Esophagus squamous epithelium (tissue), 5 donors: ENCODE results near the gene SAMD5. TPM values are rescaled to one million over a fixed set of nuclear protein-coding genes. Genes with fewer than 3 reads are reported as not detected.
A peak's percentile ranks its signal among the peaks of the same experiment; 100 is the strongest.

Source experiments
- DNase-seq: peaks from one replicate; lab custom pipeline; 2025; lab: John Stamatoyannopoulos, UW
- H3K27ac ChIP-seq, 4 donors: fragments of 200-600 bp; sonication (generic); one replicate each; pipeline ENCODE4 v1.5.1; 2016 to 2019; ENCODE audit warnings: mild to moderate bottlenecking in 1 of 4
- H3K27me3 ChIP-seq, 4 donors: fragments of 200-600 bp; sonication (generic); 1 replicate in 3 of 4; 2 replicates in 1 of 4; pipeline versions ENCODE4 v1.5.1 to v1.6.0; 2017 to 2021; ENCODE audit warnings: antibody characterized with exemption in 1 of 4
- H3K36me3 ChIP-seq, 3 donors: fragments of 200-600 bp; sonication (generic); one replicate each; pipeline ENCODE4 v1.5.1; 2016 to 2019
- H3K4me1 ChIP-seq, 3 donors: fragments of 200-600 bp; sonication (generic); one replicate each; pipeline ENCODE4 v1.5.1; 2017 to 2019
- H3K4me3 ChIP-seq, 4 donors: fragments of 200-600 bp; sonication (generic); 1 replicate in 3 of 4; 2 replicates in 1 of 4; pipeline ENCODE4 v1.5.1; 2016 to 2019; ENCODE audit warnings: mild to moderate bottlenecking in 2 of 4, moderate library complexity in 1 of 4
- H3K9me3 ChIP-seq, 3 donors: fragments of 200-600 bp; sonication (generic); one replicate each; pipeline ENCODE4 v1.5.1; 2016 to 2019
- CTCF ChIP-seq, 6 experiments: fragments of 450-650 bp in 4 of 6; fragments of 200-600 bp in 2 of 6; sonication (generic) in 2 of 6; IDR thresholded peaks; one replicate each; pipeline ENCODE4 v1.5.1; 2016 to 2019; ENCODE audit warnings: antibody characterized with exemption in 6 of 6, mild to moderate bottlenecking in 4 of 6, moderate library complexity in 4 of 6
- POLR2A ChIP-seq, 4 donors: fragments of 450-650 bp; IDR thresholded peaks; one replicate each; pipeline ENCODE4 v1.6.1; 2017; ENCODE audit warnings: antibody characterized with exemption in 4 of 4, mild to moderate bottlenecking in 4 of 4, moderate library complexity in 3 of 4
- WGBS, 2 donors: methylation state at CpG; one replicate each; pipeline ENCODE4 v1.1.5; 2018; 5-methylcytosine and 5-hydroxymethylcytosine counted together
- intact Hi-C: fragments of 100-400 bp; cut with DNase I; formaldehyde crosslinking; loops from one replicate; pipeline ENCODE4 v1.15.0; 2022
- total RNA-seq, 4 donors: library from RNA; depleted of rRNA; stranded (reverse); fragments of >200 nt; gene quantifications; one replicate each; pipeline ENCODE4 v1.1.0, GENCODE V29; 2016
- donor health status: DM: yes; HTN: yes; CAD: no.

Gene SAMD5
- total RNA-seq, 4 donors from 2014 or later, result 6.9 to 16.2 (median 12.7) TPM

GRCh38 chr6:147504848-147505247, 3.6 kb upstream of the SAMD5 start:
- H3K27ac ChIP-seq, result no peak overlapping the region
- intact Hi-C loops, result loop anchor here (5.0 kb wide), 1 partner anchor 662 kb away; no protein-coding TSS in a partner anchor
- peaks cover 0 to 95% (median 0%) of the 10 kb centered on the region in 4 donors for H3K27me3 ChIP-seq
- no peak for DNase-seq
- H3K36me3 ChIP-seq, result no peaks in the 10 kb centered on the region
- peaks cover 5 to 33% (median 12%) of the 10 kb centered on the region in 3 donors for H3K4me1 ChIP-seq
- TF ChIP-seq CTCF (IDR thresholded peaks at IDR 0.05) (no peak), POLR2A (IDR thresholded peaks at IDR 0.05) (no peak)
- H3K4me3 ChIP-seq, result no peak overlapping the region
- no peaks in the 10 kb centered on the region for H3K9me3 ChIP-seq
- WGBS, 2 donors, result 69 to 85% methylated on average over 2 of the region's 2 CpGs

- Histone ChIP-seq H3K9me3 (no peaks in the 10 kb centered on the region), H3K36me3 (no peaks in the 10 kb centered on the region), H3K27me3 (peaks cover 0 to 87% (median 0%) of the 10 kb centered on the region in 4 donors), H3K4me3 (peak overlapping the region; percentile 50 to 76 (median 75)), H3K4me1 (peaks cover 5 to 51% (median 12%) of the 10 kb centered on the region in 3 donors), H3K27ac (peak overlapping the region in 2 of 4 donors; percentile 85 to 87)
- 1 to 2% methylated on average over 16 of the region's 30 CpGs for WGBS, 2 donors
- intact Hi-C loops, result loop anchor here (5.0 kb wide), 1 partner anchor 661 kb away; no protein-coding TSS in a partner anchor
- no peak for DNase-seq
- peak; percentile 35 to 83 (median 74) for TF ChIP-seq CTCF (IDR thresholded peaks at IDR 0.05)
- no peak for TF ChIP-seq POLR2A (IDR thresholded peaks at IDR 0.05)
Observed at GRCh38 chr6:147506704-147507114, 1.8 kb upstream of the SAMD5 start.

GRCh38 chr6:147507162-147508041, 1.1 kb upstream of the SAMD5 start:
- Histone ChIP-seq H3K4me1 (peaks cover 5 to 53% (median 12%) of the 10 kb centered on the region in 3 donors), H3K4me3 (peak overlapping the region; percentile 50 to 76 (median 75)), H3K27me3 (peaks cover 0 to 80% (median 0%) of the 10 kb centered on the region in 4 donors), H3K27ac (peak overlapping the region; percentile 24 to 87 (median 75)), H3K36me3 (no peaks in the 10 kb centered on the region), H3K9me3 (no peaks in the 10 kb centered on the region)
- no peak for DNase-seq
- intact Hi-C loops, result loop anchor here (5.0 kb wide), 1 partner anchor 660 kb away; no protein-coding TSS in a partner anchor
- TF ChIP-seq CTCF (IDR thresholded peaks at IDR 0.05), result no peak
- no peak for TF ChIP-seq POLR2A (IDR thresholded peaks at IDR 0.05)
- 0 to 2% methylated on average over 3 to 39 of the region's 52 CpGs for WGBS, 2 donors

- Histone ChIP-seq H3K4me3 (peak overlapping the region; percentile 50 to 76 (median 75)), H3K36me3 (no peaks in the 10 kb centered on the region), H3K27me3 (peaks cover 0 to 65% (median 0%) of the 10 kb centered on the region in 4 donors), H3K27ac (peak overlapping the region in 3 of 4 donors; percentile 30 to 85 (median 59)), H3K9me3 (no peaks in the 10 kb centered on the region), H3K4me1 (peaks cover 5 to 53% (median 12%) of the 10 kb centered on the region in 3 donors)
- no peak for DNase-seq
- WGBS, 2 donors, result 0 to 5% methylated on average over 4 to 7 of the region's 73 CpGs
- TF ChIP-seq CTCF (IDR thresholded peaks at IDR 0.05), result peak in 1 of 6 experiments; percentile 26
- no peak for TF ChIP-seq POLR2A (IDR thresholded peaks at IDR 0.05)
- intact Hi-C loops, result loop anchor here (5.0 kb wide), 1 partner anchor 658 kb away; no protein-coding TSS in a partner anchor
Observed at GRCh38 chr6:147508866-147509608, 547 bp downstream of the SAMD5 start.
